22Rv1 (cell line): ENCODE measurements around the gene SARNP.

Experiments
- H3K27ac ChIP-seq: fragments of 450-650 bp; 2 replicates; pipeline ENCODE4 v1.5.1; 2017
- ZFX ChIP-seq: fragments of 450-650 bp; IDR thresholded peaks from 2 replicates; pipeline ENCODE4 v1.6.1; 2017; ENCODE audit warnings: antibody characterized with exemption, borderline replicate concordance
- TF ChIP-seq, protein P1 (sequence below): fragments of 450-650 bp; IDR thresholded peaks from 2 replicates; pipeline ENCODE4 v1.5.1; 2017; ENCODE audit warnings: mild to moderate bottlenecking

Gene SARNP

DNA sequence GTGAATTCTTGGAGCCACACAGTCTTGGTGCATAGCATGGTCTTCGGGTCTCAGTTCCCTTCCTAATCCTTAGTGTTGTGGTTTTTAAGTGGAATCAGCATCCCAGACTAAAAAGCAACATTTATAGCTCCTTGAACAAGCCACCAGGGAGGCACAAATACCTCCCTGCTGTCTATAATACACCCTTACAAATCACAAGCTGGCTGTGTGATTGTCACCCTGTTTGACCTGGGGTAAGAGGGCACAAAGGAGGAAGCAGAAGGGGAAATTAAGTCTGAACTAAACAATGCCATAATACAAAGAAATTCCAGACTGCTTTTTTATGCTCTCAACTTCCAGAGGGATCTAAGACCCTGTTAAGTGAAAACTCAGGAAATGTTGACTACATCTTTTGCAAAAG lies 32.9 kb upstream of the SARNP start:
- TF ChIP-seq, protein P1, sequence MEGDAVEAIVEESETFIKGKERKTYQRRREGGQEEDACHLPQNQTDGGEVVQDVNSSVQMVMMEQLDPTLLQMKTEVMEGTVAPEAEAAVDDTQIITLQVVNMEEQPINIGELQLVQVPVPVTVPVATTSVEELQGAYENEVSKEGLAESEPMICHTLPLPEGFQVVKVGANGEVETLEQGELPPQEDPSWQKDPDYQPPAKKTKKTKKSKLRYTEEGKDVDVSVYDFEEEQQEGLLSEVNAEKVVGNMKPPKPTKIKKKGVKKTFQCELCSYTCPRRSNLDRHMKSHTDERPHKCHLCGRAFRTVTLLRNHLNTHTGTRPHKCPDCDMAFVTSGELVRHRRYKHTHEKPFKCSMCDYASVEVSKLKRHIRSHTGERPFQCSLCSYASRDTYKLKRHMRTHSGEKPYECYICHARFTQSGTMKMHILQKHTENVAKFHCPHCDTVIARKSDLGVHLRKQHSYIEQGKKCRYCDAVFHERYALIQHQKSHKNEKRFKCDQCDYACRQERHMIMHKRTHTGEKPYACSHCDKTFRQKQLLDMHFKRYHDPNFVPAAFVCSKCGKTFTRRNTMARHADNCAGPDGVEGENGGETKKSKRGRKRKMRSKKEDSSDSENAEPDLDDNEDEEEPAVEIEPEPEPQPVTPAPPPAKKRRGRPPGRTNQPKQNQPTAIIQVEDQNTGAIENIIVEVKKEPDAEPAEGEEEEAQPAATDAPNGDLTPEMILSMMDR, result no peak
- H3K27ac ChIP-seq, result no peak overlapping the region

DNA sequence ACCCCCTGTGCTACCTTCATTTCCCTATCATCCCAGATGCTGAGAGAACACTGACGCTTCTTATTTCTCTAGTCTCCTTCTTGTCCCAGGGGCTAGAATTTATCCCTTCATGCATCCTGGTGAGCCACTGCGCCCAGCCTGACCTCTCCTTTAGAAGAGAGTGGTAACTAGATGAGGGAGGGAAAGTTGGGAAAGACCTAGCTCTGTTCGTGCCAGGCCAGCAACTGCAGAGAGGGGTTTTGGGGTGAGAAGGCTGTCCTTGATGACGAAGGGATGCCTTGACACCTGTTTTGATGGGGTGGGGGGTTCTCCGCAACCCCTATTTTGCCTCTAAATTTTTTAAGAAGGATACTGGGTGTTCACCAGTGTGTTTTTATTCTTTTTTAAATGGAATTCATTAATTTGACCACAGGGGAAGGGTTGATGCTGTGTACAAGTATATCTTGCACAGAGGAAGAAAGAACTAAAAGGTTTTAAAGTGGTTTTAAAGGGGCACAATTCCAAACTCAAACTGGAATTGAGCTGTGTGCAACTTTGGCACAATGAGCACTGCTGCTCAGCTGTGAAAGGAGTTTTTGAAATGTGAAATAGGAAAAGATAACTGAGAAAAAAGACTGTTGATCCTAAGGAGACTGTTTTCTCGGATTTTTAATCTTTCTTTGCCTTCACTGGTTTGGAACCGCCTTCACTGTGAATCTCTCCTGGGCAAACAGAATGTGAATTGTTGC lies 32.3 kb upstream of the SARNP start:
- no peak for TF ChIP-seq ZFX
- TF ChIP-seq, protein P1, result no peak
- H3K27ac ChIP-seq, result no peak overlapping the region

DNA sequence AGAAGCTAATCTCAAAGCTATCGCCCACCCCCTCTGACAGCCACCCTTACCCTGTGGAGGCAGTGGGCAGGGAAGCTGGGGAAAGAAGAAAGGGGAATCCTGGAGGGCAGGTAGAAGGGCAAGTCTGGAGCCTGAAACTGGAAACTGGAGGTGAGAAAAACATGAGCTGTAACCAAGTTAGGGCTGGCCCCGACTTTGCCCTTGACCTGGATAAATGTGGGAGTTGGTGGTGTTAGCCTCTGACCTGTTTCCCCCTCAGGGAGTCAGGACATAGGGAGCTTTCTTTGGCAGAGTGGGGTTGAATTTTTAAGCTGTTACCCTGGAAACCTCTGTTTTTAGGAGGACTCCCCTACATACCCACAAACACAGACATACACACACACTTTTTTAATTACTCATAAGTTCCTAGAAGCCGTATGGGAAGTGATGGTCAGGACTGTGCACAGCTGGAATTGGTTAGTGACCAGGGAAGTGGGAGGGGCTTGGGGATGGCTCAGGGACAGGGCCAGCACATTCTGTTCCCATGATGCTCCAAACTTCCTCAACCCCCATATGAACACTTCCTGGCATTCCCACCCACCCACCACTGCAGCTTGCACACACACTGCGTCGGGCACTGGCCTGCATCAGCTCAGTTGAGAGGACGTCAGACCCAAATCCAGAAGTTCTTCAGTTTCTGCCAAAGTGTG lies 30.2 kb upstream of the SARNP start:
- TF ChIP-seq ZFX, result no peak
- TF ChIP-seq, protein P1, result no peak
- no peak overlapping the region for H3K27ac ChIP-seq

DNA sequence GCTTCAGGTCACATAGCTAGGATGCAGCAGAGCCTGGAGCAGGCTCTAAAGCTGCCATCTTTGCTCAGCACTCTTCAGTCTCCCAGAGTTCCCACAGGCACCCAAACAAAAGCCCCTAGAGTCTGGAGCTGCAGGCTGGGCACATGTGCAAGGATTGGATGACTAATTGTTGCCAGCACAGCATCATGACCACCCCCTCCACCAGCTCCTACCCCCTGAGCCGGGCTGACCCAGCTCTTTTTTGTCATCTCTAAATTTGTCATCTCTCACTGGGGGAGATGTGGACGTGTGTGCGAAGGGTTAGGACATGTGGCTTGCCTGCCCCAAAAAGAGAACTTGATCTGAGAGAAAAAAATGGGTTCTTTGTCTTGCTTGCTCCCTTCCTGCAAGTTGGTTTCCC lies 29.5 kb upstream of the SARNP start:
- no peak for TF ChIP-seq ZFX
- TF ChIP-seq, protein P1, result no peak
- no peak overlapping the region for H3K27ac ChIP-seq

DNA sequence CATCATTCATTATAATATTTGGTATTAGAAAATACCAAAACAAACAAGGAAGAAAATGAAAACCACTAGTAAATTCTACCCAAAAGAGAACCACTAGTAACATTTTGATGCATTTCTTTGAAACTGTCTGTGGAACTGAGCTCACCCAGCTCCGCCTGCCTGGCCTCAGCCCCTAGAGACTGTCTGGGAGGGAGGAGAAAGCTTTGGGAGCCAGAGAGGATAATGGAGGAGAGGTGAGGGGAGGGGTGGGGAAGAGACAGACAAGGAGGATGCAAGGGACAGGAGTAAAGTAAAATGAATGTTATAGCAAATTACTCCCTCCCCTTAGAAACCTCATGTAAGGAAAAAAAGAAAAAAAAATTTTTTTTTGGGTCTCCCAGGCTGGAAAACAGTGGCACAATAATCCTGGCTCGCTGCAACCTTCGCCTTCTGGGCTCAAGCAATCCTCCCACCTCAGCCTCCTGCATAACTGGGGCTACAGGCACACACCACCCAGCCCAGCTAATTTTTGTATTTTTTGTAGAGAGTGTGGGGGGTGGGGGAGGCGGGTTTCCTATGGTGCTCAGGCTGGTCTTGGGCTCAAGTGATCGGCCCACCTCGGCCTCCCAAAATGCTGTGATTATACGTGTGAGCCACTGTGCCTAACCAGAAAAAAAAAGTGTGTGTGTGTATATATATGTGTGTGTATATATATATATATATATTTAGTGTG lies 28.4 kb upstream of the SARNP start:
- no peak overlapping the region for H3K27ac ChIP-seq
- no peak for TF ChIP-seq ZFX
- TF ChIP-seq, protein P1, result no peak

DNA sequence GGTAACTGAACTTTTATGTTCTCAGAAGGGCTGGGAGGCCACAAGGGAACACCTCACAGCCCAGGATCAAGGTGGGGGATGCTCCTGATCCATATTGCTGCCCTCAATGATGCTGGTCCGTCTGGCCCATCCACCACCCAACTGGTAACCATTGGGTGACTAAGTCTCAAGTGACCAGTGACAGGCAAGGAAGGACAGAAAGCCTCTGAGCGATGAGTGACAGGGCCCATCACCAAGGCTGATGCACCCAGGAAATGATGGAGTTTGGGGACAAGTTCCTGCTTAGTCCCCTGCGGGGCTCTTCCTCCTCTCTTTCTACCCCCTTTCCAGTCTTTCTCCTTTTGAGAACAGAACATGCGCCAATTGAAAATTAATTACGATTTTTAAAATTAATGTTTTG lies 27.8 kb upstream of the SARNP start:
- TF ChIP-seq ZFX, result no peak
- TF ChIP-seq, protein P1, result no peak
- H3K27ac ChIP-seq, result no peak overlapping the region

DNA sequence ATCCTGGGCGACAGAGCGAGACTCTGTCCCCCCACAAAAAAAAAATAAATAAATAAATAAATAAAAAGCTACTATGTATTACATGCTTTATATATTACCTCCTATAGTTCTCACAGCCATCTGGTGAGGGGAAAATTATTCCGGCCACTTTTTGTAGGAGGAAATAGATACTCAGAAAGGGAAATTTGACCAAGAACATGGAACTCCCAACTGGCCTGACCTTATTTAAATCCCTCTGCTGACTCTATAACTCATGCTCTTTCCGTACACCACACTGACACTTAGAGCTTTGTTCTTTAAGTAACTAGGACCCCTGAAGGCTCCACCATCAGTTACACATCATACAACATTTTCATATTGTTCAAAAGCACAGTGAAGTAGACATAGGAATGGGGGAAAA lies 27.4 kb upstream of the SARNP start:
- no peak overlapping the region for H3K27ac ChIP-seq
- TF ChIP-seq ZFX, result no peak
- TF ChIP-seq, protein P1, result no peak
